Stimulated activated CD8-positive, alpha-beta memory T cell treated with anti-CD3 and anti-CD28 coated beads, Interleukin-4, amount 100 ng/mL, for 24 hours (primary cell): Measurements from ENCODE around the gene DPH3.
"Not testable (repeated sequence)": the region's sequence is repeated elsewhere in the genome, so short reads cannot be mapped to it uniquely, and the experiment has no call there.

ENCODE experiments used
- DNase-seq: peaks from one replicate; pipeline ENCODE4 v3.0.0-alpha.2; 2020; ENCODE audit warnings: low read depth

The DPH3 gene

DNA sequence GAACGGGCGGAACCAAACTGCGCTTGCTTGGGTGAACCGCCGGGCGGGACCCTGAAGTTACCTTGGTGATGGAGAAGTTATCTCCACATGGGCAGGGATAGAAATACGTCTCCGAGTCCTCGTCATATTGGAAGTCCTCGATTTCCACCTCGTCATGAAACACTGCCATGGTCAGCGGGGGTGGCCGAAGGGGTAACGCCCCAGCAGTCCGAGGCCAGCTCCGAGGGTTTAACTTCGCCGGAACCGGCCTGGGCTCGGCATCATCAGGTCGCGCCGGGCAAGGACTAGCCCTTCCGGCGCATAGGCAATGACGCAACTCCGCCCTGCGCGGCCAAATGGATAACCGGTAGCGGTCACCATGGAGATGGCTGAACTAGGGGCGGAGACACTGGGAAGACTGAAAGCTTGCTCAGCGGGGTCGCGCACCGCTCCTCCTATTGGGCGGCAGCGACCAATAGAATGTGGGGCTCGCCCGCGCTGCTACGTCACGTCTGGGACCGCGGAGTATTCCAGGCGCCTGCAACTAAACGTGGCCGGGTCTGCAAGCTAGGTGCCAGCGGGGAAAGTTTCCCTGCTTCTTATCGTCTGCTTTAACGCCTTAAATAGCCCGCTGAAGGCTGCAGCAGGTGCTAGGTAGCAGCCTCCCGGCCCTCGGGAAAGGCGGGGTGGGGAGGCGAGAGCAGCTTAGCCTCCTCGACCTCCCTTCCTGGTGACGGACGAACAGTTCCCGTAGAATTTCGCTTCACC, at the start of gene DPH3, which contains the start of gene OXNAD1:
TSS of gene DPH3 (minus strand) at position 236 of the 747 bp plus-strand sequence. CDS start at position 169, 67 bp downstream.
TSS of gene OXNAD1 (plus strand) at position 505 of the 747 bp plus-strand sequence. CDS start 5,741 bp downstream, outside the sequence.
- peak; percentile 99 for DNase-seq

DNA sequence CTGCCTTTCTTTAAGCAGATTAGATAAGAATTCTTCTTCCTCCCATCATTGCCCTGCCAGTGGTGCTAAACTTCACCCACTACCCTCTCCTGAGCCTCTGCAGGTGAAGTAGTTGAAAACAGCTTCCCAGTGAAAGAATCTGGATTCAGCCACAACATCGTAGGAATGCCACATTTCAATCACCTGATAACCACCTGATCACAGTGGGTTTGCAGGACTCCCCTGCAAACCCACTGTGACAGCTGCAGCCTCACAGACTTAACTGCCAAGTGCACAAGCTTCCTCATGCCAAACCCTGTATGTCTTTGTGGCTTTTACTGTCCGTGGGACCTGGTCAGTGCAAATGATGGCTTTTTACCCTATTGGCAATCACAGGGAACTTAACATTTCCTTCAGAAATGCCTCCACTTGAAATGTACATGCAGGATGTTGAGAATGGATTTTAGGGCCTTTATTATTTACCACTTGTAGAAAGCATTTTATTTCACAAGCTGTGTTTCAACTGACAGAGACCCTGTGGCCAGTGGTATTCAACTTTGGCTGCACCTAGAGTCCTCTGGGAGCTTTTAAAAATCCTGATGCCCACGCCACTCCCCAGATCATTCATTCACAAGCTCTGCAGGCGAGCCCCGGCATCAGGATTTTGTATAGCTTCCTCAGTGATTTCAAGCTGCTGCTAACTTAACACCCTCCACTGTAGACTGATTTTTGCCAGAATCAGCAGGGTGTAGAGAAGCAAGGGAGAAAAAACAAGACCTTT, 49.3 kb upstream of the DPH3 start:
- DNase-seq = no peak

DNA sequence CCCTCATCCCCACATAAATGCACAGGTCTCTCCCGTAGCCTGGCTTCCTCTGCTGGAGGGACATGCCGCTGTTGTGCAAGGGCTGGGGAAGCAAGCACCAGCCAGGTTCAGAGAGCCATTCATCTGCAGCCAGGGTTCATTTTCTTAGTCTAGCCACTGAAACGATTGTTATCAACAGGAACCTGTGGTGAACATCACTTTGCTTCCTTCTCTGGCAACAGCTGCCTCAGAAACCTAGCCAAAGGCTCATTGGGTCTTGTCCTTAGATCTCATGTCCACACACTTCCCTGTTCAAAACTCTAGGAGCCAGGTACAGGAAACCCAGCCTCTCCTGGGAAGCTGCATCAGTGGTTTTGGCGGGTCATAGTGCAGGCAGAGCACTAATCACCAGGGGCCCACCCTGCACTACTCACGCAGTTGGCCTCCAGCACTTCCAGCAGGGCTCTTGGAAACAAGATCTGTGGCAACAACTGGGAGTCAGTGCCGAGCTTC, 47.3 kb upstream of the DPH3 start:
- no peak for DNase-seq

DNA sequence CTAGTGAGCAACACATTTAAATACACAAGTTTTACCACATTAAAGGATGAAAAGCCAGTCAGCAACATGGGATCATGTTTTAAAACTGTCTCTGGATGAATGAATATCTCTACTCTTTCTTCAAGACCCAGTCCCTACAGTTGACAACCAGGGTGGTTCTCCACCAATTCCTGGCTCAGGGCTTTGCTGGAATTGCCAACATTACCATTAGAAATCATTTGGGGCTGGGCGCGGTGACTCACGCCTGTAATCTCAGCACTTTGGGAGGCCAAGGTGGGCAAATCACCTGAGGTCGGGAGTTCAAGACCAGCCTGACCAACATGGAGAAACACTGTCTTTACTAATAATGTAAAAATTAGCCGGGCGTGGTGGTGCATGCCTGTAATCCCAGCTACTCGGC, 45.7 kb upstream of the DPH3 start:
- DNase-seq = not testable (repeated sequence)

DNA sequence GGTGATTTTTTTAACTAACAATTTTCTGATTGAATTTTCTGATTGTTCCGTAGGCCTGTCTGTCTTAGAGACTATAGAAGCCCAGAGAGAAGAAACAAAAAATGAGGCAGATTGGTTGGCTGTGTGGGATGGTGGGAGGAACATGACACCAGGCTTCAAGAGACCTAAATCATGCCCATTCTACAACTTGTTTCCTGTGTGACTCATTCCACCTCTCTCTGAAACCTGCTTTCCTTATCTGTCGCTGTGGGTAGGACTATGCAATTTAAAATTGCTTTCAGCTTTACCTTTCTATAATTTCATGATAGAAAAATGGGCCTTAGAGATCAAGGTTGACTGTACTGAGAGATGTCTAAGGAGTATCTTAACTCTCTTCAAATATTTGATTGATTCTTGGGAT, 44.8 kb upstream of the DPH3 start:
- DNase-seq = peak; percentile 12

DNA sequence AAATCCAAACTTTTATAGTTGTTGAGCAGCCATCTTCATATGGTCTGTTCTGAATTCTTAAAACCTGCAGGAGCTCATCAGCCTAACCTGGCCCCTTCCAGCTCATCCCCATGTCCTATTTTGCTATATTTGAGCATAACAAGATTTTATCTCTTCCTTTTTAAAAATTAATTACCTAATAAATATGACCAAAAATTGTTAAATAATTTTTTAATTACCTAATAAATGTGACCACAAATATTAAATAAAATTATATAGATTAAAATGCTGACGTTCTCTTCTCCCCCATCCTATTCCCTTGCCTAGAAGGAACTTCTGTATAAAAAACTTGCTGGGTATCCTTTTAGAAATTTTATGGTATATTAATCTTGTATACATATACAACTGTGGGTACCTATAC, 44.0 kb upstream of the DPH3 start:
- no peak for DNase-seq

DNA sequence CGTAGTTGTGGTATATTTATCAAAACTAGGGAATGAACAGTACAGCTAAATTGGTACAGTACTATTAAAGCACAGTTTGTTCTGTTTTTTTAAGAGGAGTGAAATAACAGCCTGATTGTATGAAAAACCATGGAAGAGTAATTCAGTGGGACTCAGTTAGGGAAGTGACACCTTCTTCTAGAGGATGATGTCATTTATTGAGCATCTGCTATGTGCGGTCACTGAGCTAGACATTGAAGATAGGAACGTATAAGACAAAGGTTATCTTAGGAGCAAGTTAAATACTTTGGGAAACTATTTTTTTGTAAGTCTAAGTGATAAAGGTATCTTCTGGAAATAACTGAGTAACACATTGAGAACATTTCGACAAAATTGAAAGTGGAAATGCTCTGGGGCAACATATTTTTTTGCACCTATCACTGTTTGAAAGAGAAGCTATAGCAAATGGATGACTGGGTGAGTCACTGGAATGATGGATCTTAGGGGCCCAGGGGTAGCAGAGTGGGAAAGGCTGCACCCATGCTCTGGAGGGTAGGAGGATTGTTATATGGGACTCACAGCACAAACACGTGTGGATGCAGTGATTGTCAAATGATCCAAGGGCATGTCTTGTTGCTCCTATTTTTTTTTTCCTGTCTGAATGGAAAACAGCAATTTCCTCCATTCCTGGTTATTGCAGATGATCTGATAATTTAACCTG, 43.2 kb upstream of the DPH3 start:
- DNase-seq = no peak

DNA sequence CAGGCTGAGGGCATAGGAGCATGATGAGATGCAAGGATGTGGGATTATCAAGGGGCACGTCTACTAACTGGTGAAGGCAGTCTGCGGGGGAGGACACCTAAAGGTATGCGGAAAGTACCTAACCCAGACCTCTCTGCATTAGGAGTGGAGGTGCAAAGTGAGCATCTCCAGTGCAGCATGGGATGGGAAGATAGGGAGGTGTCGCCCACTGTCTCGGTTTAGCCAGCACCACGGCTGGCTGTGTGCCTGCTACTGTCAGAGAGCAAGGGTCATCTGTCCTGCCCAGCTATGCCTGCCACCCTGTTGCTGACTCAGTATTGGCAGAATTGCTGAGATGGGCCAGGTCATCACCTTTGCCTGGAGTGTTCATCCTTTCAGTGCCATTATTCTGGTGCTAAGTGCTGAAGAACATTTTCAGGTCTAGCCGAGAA, 40.4 kb upstream of the DPH3 start:
- DNase-seq = peak; percentile 25

DNA sequence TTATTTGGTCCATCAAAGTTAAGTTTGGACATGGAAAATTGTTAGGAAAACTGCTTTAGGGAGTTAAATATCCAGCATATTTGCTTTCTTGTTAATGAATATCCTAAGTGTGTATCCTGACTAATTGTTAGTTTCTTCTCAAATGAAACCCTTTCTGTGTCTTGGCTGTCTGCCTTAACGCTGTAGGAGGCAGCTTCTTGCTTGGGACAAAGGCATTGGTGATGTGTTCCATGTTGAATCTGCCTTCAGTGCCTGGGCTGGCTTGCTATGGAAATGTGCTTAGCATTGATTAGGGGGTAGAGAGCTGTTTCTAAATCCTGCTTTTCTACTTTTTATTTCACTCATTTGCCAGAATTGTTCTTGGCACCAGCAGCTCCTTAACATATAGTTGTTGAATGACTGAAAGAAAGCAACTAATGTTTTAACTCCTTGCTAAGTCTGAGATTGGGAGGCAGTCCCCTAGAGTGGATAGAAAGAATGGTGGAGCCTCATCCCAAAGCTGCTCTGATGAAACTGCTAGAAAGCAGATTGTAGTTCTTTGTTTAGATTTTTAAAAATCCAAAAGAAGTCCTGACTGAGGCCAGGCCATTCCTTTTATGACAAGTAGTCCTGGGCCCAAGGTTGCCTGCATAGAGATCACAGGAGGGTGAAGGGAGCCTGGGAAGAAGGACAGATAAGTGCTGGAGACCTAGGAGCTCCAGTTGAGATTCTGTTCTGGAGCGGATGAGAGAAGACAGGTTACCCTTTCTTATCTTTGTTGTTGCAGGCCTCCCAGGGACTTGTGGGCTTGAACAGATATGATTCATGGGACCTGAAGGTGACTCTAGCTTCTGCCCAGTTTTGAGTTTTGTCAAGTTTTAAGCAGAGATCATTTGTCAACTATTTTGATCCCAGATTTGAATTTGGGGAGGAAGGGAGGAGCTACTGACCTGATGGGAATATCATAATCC, 39.6 kb upstream of the DPH3 start:
- DNase-seq = no peak

DNA sequence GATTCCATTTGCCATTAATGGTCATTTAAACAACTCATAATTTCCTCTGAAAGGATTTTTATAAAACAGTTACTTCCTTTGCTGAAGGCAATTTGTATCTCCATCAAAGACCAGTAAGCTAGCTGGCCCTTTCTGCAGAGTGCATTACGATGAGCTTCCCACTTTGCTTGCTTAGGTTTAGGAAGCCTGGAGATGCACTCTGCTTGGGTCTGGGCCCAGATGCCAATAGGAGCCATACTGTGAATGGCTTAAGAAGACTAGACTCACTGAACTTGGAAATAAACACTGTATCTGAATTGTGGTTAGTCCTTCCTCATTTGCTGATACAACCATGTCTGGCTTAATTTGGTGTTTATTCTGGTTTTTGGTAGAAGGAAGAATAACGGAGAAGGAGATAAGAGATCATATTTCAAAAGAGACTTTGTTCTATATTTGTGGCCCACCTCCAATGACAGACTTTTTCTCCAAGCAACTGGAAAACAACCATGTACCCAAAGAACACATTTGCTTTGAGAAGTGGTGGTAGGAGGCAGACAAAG, 38.4 kb upstream of the DPH3 start:
- no peak for DNase-seq

DNA sequence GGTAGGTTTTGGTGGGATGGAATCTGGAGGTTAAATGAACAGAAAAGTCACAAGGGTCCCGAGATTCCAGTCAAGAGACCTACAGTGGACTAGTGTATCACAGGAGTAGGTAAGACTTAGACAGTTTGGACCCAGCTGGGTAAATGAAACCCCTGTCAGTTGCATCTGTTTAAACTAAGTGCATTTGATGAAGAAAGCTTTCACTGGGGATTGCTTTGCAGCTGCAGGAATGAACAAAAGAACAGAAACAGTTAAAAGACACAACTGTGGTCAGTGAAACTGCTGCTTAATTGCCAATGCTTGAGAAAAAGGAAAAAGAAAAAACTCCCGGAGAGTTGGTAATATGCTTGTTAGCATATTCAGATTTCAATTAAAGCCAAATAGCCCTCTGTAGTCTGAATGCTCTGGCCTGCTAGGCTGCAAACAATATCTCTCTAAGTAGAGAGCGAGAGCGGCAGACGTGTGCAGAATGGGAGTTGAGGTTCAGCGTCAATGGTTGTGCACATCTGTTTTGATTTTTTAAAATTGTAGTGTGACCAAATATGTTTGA, 37.4 kb upstream of the DPH3 start:
- no peak for DNase-seq

DNA sequence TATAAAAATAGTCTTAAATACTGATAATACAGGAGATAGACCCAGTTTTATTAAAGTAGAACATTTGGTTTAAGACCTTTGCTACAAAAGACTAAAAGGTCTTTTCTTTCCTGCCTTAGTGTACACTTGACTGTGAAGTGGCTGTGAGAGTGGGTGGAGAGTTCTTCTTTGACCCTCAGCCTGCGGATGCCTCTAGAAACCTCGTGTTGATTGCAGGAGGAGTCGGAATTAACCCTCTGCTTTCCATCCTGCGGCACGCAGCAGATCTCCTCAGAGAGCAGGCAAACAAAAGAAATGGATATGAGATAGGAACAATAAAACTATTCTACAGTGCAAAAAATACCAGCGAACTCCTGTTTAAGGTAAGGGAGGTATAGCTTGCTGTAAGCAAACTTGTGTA, 36.8 kb upstream of the DPH3 start:
- no peak for DNase-seq

DNA sequence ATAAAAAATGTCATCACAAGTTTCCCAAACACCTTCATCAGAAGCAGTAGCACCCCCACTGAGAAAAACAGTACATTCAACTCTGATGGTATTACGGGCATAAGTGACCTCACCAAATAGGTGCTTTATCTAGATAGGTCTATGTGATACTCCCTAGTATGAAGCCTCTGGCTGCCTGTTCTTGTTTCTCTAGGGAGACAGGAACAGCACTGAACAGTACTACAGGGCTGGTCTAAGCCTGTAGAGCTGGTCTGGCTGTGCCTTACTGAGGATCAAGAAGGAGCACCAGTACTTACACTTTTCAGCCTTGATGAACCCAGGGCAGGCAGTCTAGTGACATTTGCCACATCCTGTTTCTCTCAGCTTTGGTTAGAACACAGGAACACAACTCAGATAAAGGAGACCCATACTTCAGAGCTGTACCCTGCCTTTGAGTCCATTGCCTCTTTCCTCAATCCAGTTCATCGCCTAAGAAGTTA, 36.2 kb upstream of the DPH3 start:
- DNase-seq = no peak

DNA sequence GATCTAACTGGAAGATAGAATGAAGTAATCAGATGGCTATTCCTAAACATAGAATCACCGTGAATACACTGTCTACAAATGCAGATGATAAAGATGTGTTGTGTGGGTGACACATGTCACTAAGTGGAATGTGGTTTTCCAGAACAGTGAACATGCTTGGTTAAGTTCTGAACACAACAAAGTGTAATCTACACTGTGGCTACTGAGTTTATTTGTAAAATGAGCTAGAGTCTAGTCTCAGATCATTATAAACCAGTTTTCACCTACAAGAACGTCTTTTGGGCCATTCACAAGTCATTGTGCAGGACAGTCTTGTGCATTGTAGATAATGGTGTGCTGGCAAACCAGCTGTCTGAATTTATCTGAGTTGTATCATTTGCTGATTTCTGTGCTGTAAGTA, 35.6 kb upstream of the DPH3 start:
- no peak for DNase-seq

DNA sequence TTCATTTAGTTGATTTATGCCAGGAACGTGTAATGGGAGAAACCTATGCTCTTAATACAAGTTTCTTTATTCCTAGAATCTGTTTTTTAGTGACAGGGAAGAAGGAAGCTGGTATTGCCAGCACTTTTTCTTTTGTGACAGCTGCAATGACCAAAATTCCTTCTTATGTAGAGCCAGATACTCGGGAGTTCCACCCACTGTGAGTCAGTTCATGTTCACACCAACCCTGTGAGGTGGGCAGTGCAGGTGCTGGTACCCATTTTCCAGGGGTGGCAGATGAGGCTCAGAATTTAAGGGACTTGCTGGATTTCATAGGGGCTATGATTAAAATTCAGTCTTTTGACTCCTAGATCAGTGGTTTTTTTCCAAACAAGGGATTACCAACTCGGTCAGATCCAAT, 35.0 kb upstream of the DPH3 start:
- DNase-seq = no peak

DNA sequence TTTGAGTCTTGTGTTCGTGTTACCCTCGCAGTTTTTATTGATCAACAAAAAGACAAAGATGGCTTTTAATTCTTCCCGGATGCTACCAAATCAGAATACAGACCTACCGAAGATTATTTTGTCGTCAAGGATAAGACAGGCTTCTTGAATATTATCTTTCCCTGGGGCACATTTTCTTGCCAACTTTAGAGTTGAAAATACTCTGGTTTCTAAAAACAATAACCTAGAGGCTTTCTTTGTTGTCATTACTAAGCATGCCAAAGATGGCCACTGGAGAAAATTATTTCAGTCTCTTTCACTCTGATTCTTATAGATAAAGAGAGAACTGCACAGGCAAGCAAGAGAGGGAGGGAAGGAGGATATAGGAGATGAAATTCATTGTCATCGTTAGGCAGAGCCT, 34.1 kb upstream of the DPH3 start:
- no peak for DNase-seq

DNA sequence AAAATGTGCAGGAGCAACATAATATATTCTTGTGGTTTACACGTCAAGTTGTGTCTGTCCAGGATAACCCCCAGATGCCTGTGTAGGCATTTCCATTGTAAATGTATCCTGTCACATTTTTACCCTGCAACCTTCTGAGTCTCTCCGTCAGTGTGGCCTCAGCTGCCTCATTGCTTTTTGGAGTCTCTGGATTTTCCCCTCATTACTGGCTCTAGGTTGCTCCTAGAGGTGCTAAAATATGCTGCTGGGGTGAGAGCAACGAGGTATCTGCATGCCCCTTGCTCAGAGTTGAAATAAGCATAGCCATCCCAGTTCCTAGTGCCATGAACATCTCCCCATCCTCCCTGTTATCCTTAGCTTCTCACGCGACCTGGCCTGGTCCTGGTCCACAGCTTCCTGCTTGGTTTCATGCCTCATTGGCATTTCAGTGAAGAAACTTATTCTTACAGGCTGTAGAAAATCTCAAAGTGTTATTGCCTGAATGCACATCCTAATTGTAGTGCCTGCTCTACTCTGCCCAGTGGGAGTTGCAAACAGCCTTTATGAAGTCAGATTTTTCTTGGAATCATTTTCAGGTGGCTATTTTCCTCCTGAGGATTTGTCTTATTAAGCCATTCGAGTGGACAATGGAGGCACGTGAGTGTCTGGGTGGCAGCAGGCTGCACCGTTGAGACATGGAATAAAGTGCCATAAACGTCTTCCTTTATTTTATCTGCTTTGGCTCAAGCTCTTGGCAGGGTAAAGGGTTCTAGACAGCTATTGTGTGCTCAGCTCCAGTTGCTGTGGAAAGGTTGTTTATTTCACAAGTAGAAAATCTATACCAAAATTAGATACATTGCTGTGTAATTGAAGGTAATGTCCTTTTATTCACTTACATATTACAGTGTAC, 33.5 kb upstream of the DPH3 start:
- DNase-seq = no peak

DNA sequence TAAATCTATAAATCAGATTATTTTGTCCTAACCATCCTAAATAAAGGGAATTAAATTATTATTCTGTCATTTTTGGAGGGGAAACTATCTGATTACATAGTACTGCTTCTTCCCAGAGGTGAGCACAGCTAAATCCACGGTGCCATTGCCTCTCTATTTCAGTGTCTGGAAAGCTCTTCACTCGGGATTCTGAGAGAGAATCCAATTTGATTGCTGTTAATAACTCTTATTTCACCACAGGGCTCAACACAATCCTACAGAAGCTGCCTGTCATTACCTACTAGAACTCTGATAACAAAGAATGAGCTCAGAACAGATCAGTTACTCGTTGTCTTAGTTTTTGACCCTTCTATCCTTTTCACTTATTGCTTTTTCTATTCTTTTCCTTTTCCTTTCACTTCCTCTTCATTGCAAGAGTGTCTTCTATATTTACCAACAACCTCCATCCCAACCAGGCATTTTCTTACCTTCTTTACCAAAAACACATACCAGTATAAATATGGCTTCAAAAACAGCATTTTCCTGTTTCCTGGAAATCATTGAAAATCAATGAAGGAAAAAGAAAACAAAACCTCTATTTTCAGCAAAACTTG, 30.7 kb upstream of the DPH3 start:
- DNase-seq = no peak

DNA sequence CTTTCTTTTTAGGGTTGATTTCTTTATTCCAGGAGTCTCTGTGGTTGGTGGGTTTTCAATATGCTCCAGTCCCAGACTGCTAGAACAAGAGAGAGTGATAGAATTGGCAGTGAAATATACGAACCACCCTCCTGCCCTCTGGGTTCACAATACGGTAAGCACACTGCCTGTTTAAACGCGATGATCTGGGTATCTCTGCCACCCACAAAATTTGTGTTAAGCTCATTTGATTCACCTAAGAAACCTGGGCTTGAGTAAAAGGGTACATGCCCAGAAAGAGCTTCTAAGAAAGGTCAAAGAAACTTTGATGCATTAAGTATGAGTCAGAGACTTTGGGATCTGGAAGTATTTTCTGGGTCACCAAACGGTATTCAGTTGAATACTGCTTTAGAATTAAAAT, 30.1 kb upstream of the DPH3 start:
- DNase-seq = no peak
